Colonic mucosa (tissue), 4 donors: ENCODE data around the gene ZXDB. TPM values are rescaled to one million over a fixed set of nuclear protein-coding genes. Genes with fewer than 3 reads are reported as not detected.
A peak's percentile ranks its signal among the peaks of the same experiment; 100 is the strongest.
"Not testable (repeated sequence)": the region's sequence is repeated elsewhere in the genome, so short reads cannot be mapped to it uniquely, and the experiment has no call there.

Experiments used
- DNase-seq: peaks from one replicate; pipeline ENCODE4 v3.0.0-alpha.2; 2020
- H3K27ac ChIP-seq: fragments of 200-600 bp; one replicate; pipeline ENCODE4 v1.8.0; 2021
- H3K27me3 ChIP-seq: fragments of 200-600 bp; one replicate; pipeline ENCODE4 v1.8.0; 2021
- H3K36me3 ChIP-seq: fragments of 200-600 bp; one replicate; pipeline ENCODE4 v1.8.0; 2021
- H3K4me1 ChIP-seq: fragments of 200-600 bp; one replicate; pipeline ENCODE4 v1.8.0; 2021; ENCODE audit warnings: mild to moderate bottlenecking
- H3K4me3 ChIP-seq: fragments of 200-600 bp; one replicate; pipeline ENCODE4 v1.8.0; 2021
- H3K9ac ChIP-seq, 2 donors: one replicate each; pipeline ENCODE4 v1.7.0; 2013; ENCODE audit warnings: control low read depth in 2 of 2, low read depth in 2 of 2, low read length in 2 of 2
- H3K9me3 ChIP-seq: fragments of 200-600 bp; one replicate; pipeline ENCODE4 v1.8.0; 2021
- intact Hi-C: fragments of 100-400 bp; cut with DNase I; formaldehyde crosslinking; loops from one replicate; pipeline ENCODE4 v1.14.1; 2022
- total RNA-seq, 2 donors: library from RNA; stranded (reverse); fragmentation: NEBNext Ultra II Directional in 1 of 2; extraction: Animal tissue kit (Norgen Biotek cat#: 25700) in 1 of 2; gene quantifications; one replicate each; pipeline ENCODE4 v1.2.1, GENCODE V29; 2021
- TF ChIP-seq, protein P1 (sequence below): fragments of 200-600 bp; IDR thresholded peaks from one replicate; pipeline ENCODE4 v1.8.0; 2022; ENCODE audit warnings: antibody characterized with exemption, mild to moderate bottlenecking
- donor health status: healthy.
- donor health status: DM: no; HTN: no; CAD: no.
- donor health status: DM: no; HTN: no; CAD: no.

ZXDB gene
- total RNA-seq: 1 to 10 TPM; 5.1 to 7.9 TPM

DNA sequence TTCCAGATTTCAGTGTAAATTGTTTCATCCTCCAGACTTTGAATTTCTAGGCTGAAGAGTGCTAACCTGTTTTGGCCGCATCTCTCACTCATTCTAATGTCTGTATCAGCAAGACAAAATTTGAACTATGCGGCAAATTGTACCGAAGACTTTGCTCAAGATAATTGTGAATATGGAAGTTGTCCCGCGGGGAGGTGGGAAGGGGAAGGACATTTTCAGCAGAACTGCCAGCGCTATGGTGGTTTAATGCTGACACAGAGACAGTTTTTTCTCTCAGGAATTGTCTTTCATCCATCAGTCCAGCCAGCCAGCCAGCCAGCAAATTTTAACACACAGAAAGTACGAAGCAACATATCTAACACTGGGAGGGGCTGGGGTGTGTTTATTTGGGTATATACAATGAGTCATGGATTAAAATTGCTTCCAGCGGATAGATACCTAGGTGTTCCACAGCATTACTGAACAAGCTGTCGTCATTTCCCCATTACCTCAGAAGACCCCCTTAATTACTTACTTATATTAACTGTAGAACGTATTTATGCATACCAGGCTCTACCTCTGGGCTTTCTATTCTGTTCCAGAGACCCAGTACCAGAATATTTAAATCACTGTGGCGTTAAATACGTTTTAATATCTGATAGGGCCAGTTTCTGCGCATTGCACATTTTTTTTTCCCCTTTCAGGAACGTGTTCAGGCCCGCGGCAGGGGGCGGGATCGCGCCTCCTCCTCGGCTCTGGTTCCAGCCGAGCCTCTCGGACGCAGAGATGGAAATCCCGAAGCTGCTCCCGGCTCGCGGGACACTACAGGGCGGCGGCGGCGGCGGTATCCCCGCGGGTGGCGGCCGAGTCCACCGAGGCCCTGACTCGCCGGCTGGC lies at the start of gene ZXDB:
Gene ZXDB (plus strand): TSS at position 728 of the 876 bp plus-strand sequence. CDS start 38 bp downstream, at position 766.
- intact Hi-C loops, H3K4me1 ChIP-seq, H3K36me3 ChIP-seq, H3K9me3 ChIP-seq, H3K27me3 ChIP-seq: not testable (repeated sequence)
- Histone ChIP-seq H3K4me3 (peak within 1 kb of the TSS; percentile 37), H3K9ac (peak within 1 kb of the TSS; percentile 51 to 73), H3K27ac (peak within 1 kb of the TSS; percentile 89)
- DNase-seq: peak; percentile 41

DNA sequence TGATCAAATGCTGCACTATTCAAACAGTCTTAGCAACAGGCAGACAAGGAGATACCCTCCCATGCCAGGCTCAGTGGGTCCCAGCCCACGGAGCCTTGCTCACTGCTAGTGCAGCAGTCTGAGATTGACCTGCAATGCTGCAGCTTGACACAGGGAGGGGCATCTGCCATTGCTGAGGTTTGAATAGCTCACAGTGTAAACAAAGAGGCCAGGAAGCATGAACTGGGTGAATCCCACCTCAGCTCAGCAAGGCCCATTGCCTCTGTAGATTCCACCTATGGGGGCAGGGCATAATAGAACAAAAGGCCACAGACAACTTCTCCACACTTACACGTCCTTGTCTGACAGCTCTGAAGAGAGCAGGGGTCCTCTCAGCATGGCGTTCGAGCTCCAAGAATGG lies 26.6 kb upstream of the ZXDB start:
- Histone ChIP-seq H3K4me3 (no peak overlapping the region), H3K9ac (no peak overlapping the region)
- no peak for DNase-seq

DNA sequence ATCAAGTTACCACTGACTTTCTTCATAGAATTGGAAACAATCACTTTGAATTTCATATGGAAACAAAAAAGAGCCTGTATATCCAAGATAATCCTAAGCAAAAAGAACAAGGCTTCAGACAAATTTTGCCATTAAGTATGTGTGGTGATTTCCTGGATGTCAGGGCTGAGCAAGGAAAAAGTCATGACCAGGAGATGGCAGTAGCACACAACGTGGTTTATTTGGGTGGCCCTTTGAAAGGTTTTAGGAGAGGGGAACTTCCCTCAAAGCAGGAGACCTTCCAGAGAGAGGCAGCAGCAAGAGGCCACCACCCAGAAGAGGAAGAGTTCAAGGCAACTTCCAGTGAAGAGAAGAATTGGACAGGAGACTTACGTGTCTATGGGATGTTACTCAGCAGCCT lies 18.1 kb upstream of the ZXDB start:
- no peaks in the 10 kb centered on the region for H3K9me3 ChIP-seq
- TF ChIP-seq, protein P1, sequence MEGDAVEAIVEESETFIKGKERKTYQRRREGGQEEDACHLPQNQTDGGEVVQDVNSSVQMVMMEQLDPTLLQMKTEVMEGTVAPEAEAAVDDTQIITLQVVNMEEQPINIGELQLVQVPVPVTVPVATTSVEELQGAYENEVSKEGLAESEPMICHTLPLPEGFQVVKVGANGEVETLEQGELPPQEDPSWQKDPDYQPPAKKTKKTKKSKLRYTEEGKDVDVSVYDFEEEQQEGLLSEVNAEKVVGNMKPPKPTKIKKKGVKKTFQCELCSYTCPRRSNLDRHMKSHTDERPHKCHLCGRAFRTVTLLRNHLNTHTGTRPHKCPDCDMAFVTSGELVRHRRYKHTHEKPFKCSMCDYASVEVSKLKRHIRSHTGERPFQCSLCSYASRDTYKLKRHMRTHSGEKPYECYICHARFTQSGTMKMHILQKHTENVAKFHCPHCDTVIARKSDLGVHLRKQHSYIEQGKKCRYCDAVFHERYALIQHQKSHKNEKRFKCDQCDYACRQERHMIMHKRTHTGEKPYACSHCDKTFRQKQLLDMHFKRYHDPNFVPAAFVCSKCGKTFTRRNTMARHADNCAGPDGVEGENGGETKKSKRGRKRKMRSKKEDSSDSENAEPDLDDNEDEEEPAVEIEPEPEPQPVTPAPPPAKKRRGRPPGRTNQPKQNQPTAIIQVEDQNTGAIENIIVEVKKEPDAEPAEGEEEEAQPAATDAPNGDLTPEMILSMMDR: no peak
- intact Hi-C loops: no loop called here
- H3K4me1 ChIP-seq: no peaks in the 10 kb centered on the region
- H3K27ac ChIP-seq: no peak overlapping the region
- no peaks in the 10 kb centered on the region for H3K27me3 ChIP-seq
- no peak for DNase-seq
- no peak overlapping the region for H3K9ac ChIP-seq
- H3K36me3 ChIP-seq: no peaks in the 10 kb centered on the region
- H3K4me3 ChIP-seq: no peak overlapping the region

More for the DNA sequence above, 26.6 kb upstream of the ZXDB start:
- H3K27me3 ChIP-seq: no peaks in the 10 kb centered on the region
- intact Hi-C loops: no loop called here
- H3K27ac ChIP-seq: no peak overlapping the region
- H3K36me3 ChIP-seq: no peaks in the 10 kb centered on the region
- TF ChIP-seq, protein P1: no peak
- no peaks in the 10 kb centered on the region for H3K9me3 ChIP-seq
- H3K4me1 ChIP-seq: no peaks in the 10 kb centered on the region

DNA sequence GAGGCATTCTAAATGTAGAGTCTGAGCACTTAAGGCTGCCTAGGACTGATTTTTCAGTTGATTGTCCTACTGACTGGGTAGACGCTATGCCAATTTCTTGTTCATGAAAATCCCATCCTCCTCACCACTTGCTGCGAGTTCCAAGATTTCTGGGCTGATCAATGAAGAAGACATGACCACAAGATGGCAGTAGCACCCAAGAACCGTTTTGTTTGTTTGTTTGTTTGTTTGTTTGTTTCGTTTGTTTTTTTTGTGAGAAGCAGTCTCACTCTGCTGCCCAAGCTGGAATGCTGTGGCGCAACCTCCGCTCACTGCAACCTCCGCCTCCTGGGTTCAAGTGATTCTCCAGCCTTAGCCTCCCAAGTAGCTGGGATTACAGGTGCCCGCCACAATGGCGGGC lies 8.9 kb upstream of the ZXDB start:
- DNase-seq, H3K4me3 ChIP-seq, H3K27ac ChIP-seq, H3K36me3 ChIP-seq, H3K9ac ChIP-seq, H3K9me3 ChIP-seq, H3K27me3 ChIP-seq, intact Hi-C loops, H3K4me1 ChIP-seq: not testable (repeated sequence)
- TF ChIP-seq, protein P1: peak; percentile 20

DNA sequence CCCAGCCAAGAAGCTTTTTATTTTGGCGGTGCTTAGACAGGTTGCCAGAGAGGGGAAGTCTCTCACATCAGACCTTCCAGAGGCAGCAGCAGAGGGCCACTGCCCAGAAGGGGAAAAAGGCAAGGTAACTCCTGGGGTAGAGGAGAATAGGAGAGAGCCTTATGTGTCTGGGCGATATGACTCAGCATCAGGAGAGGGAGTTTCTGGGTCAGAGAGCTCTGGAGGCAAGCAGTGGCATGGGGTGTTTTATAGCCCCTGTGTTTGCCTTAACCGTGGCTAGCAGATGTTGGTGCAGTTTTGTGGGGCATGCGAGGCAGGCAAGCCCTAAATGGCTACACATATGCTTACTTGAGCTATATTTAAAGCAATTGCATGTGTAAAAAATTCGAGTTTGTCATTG lies 8.3 kb upstream of the ZXDB start:
- no peaks in the 10 kb centered on the region for H3K36me3 ChIP-seq
- no peaks in the 10 kb centered on the region for H3K9me3 ChIP-seq
- DNase-seq: no peak
- no peak overlapping the region for H3K9ac ChIP-seq
- H3K27ac ChIP-seq: no peak overlapping the region
- intact Hi-C loops: no loop called here
- no peaks in the 10 kb centered on the region for H3K27me3 ChIP-seq
- H3K4me1 ChIP-seq: no peaks in the 10 kb centered on the region
- H3K4me3 ChIP-seq: no peak overlapping the region
- TF ChIP-seq, protein P1: no peak

DNA sequence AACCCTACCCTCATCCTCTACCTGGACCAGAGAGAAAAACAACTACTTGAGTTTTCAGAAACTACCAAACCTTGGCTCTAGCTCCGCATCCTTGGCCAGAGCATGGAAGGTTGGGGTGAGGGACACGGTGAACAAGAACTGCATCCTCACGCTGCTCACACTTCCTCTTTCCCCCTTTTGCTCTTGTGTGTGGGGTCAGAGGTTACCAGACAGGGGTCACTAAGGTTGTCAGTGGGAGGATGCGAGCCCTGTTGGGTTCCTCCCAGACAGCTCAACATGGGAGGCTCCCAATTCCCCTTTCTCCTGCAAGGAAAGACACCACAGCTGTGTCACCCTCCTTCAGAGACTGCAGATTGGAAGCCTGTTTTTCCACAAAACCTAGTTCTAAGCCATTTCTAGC lies 5.5 kb upstream of the ZXDB start:
- no peak for DNase-seq
- TF ChIP-seq, protein P1: no peak
- intact Hi-C loops: no loop called here
- no peaks in the 10 kb centered on the region for H3K36me3 ChIP-seq
- H3K27ac ChIP-seq: no peak overlapping the region
- H3K27me3 ChIP-seq: no peaks in the 10 kb centered on the region
- H3K9ac ChIP-seq: no peak overlapping the region
- no peaks in the 10 kb centered on the region for H3K9me3 ChIP-seq
- H3K4me1 ChIP-seq: no peaks in the 10 kb centered on the region
- no peak overlapping the region for H3K4me3 ChIP-seq
